GM18507 (cell line): ENCODE results near the gene GPR31.
"Not testable (repeated sequence)": the region's sequence is repeated elsewhere in the genome, so short reads cannot be mapped to it uniquely, and the experiment has no call there.

Experiments
- DNase-seq: peaks from one replicate; pipeline ENCODE4 v3.0.0; 2011; ENCODE audit warnings: low read depth; ENCODE audit not compliant: insufficient read length; ENCODE audit errors: extremely low spot score
- FAIRE-seq: peaks from 2 replicates; lab custom pipeline; 2011; peaks lifted over from hg19 to GRCh38; lab: Jason Lieb, UNC

GPR31 gene

GRCh38 chr6:167169867-167170266 lies 12.1 kb upstream of the GPR31 start:
- not testable (repeated sequence) for DNase-seq
- peak; percentile 29 for FAIRE-seq

GRCh38 chr6:167168296-167168695 lies 10.5 kb upstream of the GPR31 start:
- not testable (repeated sequence) for FAIRE-seq, DNase-seq

DNA sequence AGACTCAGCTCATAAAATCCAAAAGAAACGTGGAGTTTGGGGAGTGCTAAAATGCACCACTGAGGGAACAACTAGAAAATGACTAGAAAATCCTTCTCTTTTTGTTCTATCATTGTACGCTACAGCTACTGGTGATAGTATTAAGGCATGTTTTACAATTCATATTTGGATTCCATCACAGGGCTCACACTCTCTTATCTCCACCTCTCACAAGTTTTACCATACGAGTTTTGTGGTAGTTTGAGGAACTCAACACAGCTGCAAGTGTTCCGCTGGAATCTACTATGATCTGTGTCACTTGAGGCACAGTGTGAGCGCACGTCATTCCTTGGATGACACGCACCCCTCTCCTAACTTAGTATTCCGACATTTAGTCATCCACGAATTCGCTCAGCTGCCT lies 9.9 kb upstream of the GPR31 start:
- FAIRE-seq, DNase-seq: not testable (repeated sequence)

- FAIRE-seq (no peak), DNase-seq (no peak)
Observed at GRCh38 chr6:167165858-167166471, 8.2 kb upstream of the GPR31 start.

- no peak for FAIRE-seq
- no peak for DNase-seq
Observed at GRCh38 chr6:167164261-167164660, 6.5 kb upstream of the GPR31 start.

- FAIRE-seq = no peak
- no peak for DNase-seq
Observed at GRCh38 chr6:167163476-167164011, 5.8 kb upstream of the GPR31 start.

- FAIRE-seq (no peak), DNase-seq (no peak)
Observed at GRCh38 chr6:167162591-167162990, 4.8 kb upstream of the GPR31 start.

DNA sequence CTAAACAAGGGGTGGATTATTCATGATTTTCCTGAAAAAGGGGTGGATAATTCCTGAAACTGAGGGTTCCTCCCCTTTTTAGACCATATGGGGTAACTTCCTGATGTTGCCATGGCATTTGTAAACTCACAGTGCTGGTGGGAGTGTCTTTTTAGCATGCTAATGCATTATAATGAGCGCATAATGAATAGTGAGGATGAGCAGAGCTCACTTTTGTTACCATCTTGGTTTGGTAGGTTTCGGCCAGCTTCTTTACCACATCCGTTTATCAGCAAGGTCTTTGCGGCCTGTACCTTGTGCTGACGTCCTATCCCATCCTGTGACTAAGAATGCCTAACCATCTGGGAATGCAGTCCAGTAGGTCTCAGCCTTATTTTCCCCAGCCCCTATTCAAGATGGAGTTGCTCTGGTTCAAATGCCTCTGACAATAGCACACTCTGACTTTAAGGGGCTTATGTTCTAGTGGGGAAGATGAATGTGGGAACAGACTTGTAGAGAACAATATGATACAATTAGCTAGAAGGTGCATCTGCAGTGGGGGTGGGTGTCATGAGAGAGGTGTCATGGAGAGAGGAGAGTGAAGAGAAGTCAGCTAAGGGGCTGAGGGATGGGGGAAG lies 4.2 kb upstream of the GPR31 start:
- no peak for DNase-seq
- no peak for FAIRE-seq

GRCh38 chr6:167157414-167157813 lies 366 bp downstream of the GPR31 start:
- FAIRE-seq (no peak), DNase-seq (no peak)

GRCh38 chr6:167154895-167155294 lies 2.9 kb downstream of the GPR31 start:
- no peak for DNase-seq
- no peak for FAIRE-seq

DNA sequence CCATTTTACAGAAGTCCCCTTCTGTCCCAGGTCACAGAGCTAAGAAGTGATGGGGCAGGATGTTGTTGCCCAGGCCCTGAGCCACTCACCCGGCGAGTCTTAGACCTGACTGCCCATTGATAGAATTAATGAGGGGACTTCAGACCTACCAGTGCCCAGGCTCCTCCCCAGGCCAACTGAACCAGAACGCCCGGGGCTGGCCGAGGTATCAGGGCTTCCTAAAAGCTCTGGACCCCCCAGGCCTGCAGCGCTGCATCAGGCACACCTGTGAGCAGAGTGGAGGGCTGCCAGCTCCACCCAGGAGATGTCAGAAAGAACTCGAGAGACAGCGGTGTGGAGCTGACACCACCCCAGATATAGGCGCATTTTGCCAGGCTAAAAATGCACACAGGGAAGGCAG lies 3.5 kb downstream of the GPR31 start:
- no peak for DNase-seq
- no peak for FAIRE-seq

DNA sequence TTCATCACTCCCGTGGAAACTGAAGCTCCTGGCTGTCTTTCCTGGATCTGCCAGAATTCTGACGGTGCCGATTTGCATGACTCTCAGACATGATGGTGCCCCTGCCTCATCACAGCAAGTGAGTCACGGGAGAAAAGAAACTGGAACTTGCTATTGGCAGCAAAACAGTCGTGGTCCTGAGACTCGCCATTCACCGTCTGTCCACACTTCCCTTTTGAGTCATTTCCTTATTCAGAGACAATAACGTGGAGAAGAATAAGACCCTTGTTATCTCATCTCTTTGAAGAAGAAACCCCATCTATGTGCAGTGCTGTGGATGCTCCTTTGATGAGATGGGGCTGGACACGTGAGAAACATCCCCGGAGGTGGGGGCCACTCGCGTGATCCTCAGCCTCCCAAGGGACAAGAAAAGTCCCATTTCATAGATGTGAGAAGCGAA lies 4.2 kb downstream of the GPR31 start:
- DNase-seq (peak; percentile 48), FAIRE-seq (peak; percentile 94)

- peak; percentile 30 for DNase-seq
- FAIRE-seq = no peak
Observed at GRCh38 chr6:167152862-167153261, 4.9 kb downstream of the GPR31 start.

- FAIRE-seq (no peak), DNase-seq (no peak)
Observed at GRCh38 chr6:167151648-167152047, 6.1 kb downstream of the GPR31 start.

GRCh38 chr6:167150941-167151549 lies 6.7 kb downstream of the GPR31 start:
- DNase-seq = peak; percentile 30
- peak; percentile 99 for FAIRE-seq

GRCh38 chr6:167148997-167149396 lies 8.8 kb downstream of the GPR31 start:
- FAIRE-seq (no peak), DNase-seq (no peak)

DNA sequence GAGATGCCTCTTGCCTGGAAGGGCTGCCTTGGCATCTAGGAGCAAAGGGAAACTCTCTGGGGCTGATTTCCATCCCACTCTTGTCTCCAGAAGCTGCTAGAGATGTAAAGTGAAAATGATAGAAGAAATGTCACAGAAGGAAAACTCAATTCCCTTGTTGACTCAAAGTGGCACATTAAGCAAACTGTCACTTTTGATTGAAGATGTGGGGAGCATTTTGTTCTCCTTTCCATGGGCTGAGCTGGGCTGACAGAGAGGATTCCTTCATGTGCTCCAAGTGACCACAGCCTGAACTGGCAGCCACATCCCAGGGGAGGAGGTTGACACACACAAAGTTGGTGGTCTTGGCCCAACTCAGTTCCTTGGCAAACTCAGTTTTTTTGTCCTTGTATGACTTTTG lies 9.8 kb downstream of the GPR31 start:
- DNase-seq = no peak
- FAIRE-seq = no peak

GRCh38 chr6:167146977-167147376 lies 10.8 kb downstream of the GPR31 start:
- DNase-seq (no peak), FAIRE-seq (no peak)

- no peak for DNase-seq
- FAIRE-seq = no peak
Observed at GRCh38 chr6:167146135-167146534, 11.6 kb downstream of the GPR31 start.

GRCh38 chr6:167145461-167145860 lies 12.3 kb downstream of the GPR31 start:
- DNase-seq (no peak), FAIRE-seq (no peak)

DNA sequence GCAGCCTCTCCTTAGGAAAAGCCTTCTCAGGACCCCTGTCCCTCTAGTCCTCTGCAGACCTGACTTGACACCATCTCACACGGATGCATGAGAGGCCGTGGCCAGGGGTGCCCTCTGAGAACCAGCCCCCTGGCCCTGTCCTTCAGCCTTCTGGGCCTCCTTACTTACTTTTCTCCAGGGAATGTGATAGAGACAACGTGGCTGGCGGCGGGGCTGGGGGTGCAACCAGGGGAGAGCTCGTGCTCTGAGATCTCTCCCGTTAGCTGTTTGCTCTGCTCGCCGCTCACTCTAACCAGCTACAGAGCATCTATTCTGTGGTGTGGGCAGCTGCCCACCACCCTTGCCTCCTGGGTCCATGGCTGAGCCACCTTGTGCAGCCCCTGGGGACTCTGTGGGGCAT lies 14.7 kb downstream of the GPR31 start:
- DNase-seq (no peak), FAIRE-seq (no peak)
